ENCODE results near the gene TSC1. TPM values are rescaled to one million over a fixed set of nuclear protein-coding genes. Genes with fewer than 3 reads are reported as not detected.

Gene TSC1
- polyA plus RNA-seq, 1 experiment: 45.2 TPM

GRCh38 chr9:132989414-132989996 is 45.1 kb upstream of the TSC1 start:
- no peak for TF ChIP-seq CTCF (IDR thresholded peaks at IDR 0.05; ENCODE audit: insufficient read depth, low read depth, low read length)
- ChIA-PET CTCF (interaction anchor here (1.7 kb wide), 1 partner anchor 17 kb away, joined by 5 read pairs; no protein-coding TSS in a partner anchor), POLR2A (no interaction called here)
- DNase-seq (ENCODE audit: low read depth): no peak
- Histone ChIP-seq H3K27me3 (ENCODE audit: control insufficient read depth, insufficient read depth, low read length) (peaks cover 23% of the 10 kb centered on the region), H3K4me3 (ENCODE audit: low read depth, low read length) (no peak overlapping the region), H3K36me3 (ENCODE audit: control insufficient read depth, insufficient read depth, low read length) (no peaks in the 10 kb centered on the region)

GRCh38 chr9:132989014-132989310 is 44.5 kb upstream of the TSC1 start:
- no peak for TF ChIP-seq CTCF (IDR thresholded peaks at IDR 0.05; ENCODE audit: insufficient read depth, low read depth, low read length)
- Histone ChIP-seq H3K36me3 (ENCODE audit: control insufficient read depth, insufficient read depth, low read length) (no peaks in the 10 kb centered on the region), H3K27me3 (ENCODE audit: control insufficient read depth, insufficient read depth, low read length) (peaks cover 23% of the 10 kb centered on the region), H3K4me3 (ENCODE audit: low read depth, low read length) (no peak overlapping the region)
- ChIA-PET CTCF (interaction anchor here (1.1 to 1.7 kb wide), 2 partner anchors 12 to 16 kb away, joined by 3 to 5 read pairs; no protein-coding TSS in a partner anchor), POLR2A (no interaction called here)
- DNase-seq (ENCODE audit: low read depth): no peak

- Histone ChIP-seq H3K36me3 (ENCODE audit: control insufficient read depth, insufficient read depth, low read length) (no peaks in the 10 kb centered on the region), H3K27me3 (ENCODE audit: control insufficient read depth, insufficient read depth, low read length) (peaks cover 24% of the 10 kb centered on the region), H3K4me3 (ENCODE audit: low read depth, low read length) (no peak overlapping the region)
- TF ChIP-seq CTCF (IDR thresholded peaks at IDR 0.05; ENCODE audit: insufficient read depth, low read depth, low read length): no peak
- CTCF ChIA-PET: interaction anchor here (1.1 to 1.7 kb wide), 2 partner anchors 12 to 16 kb away, joined by 3 to 5 read pairs; no protein-coding TSS in a partner anchor
- POLR2A ChIA-PET: no interaction called here
- DNase-seq (ENCODE audit: low read depth): no peak
Observed at GRCh38 chr9:132988244-132989013, 44.0 kb upstream of the TSC1 start.

GRCh38 chr9:132986640-132987620 is 42.5 kb upstream of the TSC1 start:
- no peak for TF ChIP-seq CTCF (IDR thresholded peaks at IDR 0.05; ENCODE audit: insufficient read depth, low read depth, low read length)
- H3K36me3 ChIP-seq (ENCODE audit: control insufficient read depth, insufficient read depth, low read length): no peaks in the 10 kb centered on the region
- ChIA-PET CTCF (interaction anchor here (1.0 kb wide), 1 partner anchor 11 kb away, joined by 3 read pairs; no protein-coding TSS in a partner anchor), POLR2A (no interaction called here)
- no peak for DNase-seq (ENCODE audit: low read depth)
- H3K27me3 ChIP-seq (ENCODE audit: control insufficient read depth, insufficient read depth, low read length): peaks cover 22% of the 10 kb centered on the region
- H3K4me3 ChIP-seq (ENCODE audit: low read depth, low read length): no peak overlapping the region

DNA sequence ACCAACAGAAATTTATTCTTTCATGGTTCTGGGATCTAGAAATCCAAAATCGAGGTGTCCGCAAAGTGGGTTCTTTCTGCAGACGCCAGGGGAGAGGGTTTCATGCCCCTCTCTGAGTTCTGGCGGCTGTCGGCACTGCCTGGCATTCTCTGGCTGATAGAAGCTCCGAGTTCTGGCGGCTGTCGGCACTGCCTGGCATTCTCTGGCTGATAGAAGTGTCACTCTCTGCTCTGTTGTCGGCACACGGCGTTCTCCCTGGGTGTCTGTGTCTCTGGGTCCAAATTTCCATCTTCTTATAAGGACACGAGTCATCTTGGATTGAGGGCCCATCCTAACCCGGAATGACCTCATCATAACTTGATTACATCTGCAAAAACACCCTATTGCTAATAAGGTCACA is 41.7 kb upstream of the TSC1 start:
- Histone ChIP-seq H3K36me3 (ENCODE audit: control insufficient read depth, insufficient read depth, low read length) (no peaks in the 10 kb centered on the region), H3K27me3 (ENCODE audit: control insufficient read depth, insufficient read depth, low read length) (peaks cover 19% of the 10 kb centered on the region), H3K4me3 (ENCODE audit: low read depth, low read length) (no peak overlapping the region)
- TF ChIP-seq CTCF (IDR thresholded peaks at IDR 0.05; ENCODE audit: insufficient read depth, low read depth, low read length): no peak
- DNase-seq (ENCODE audit: low read depth): no peak
- CTCF ChIA-PET: no interaction called here
- POLR2A ChIA-PET: no interaction called here

All from BJ (cell line).